ENCODE data around the gene SPACDR. TPM values are rescaled to one million over a fixed set of nuclear protein-coding genes. Genes with fewer than 3 reads are reported as not detected.
"Not testable (repeated sequence)": the region's sequence is repeated elsewhere in the genome, so short reads cannot be mapped to it uniquely, and the experiment has no call there.

Gene SPACDR
- total RNA-seq, 2 experiments from 2014 or later = 4.0 to 4.3 TPM

DNA sequence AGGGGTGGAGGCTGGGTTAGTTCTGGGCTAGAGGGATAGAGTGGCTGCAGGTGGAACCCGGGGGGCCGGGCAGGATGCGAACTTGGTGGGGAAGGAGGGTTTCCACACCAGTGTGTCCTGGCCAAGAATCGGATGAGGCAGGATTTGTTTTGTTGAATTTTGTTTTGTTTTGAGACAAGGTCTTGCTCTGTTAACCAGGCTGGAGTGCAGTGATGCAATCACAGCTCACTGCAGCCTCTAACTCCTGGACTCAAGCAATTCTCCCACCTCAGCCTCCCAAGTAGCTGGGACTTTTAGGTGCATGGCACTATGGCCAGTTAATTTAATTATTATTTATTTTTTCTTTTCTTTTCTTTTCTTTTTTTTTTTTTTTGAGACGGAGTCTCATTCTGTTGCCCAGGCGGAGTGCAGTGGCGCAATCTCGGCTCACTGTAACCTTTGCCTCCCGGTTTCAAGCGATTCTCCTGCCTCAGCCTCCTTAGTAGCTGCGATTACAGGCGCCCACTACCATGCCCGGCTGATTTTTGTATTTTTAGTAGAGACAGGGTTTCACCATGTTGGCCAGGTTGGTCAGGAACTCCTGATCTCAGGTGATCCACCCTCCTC, 14.8 kb downstream of the SPACDR start:
- no peaks in the 10 kb centered on the region for H3K27me3 Mint-ChIP-seq
- POLR2A ChIA-PET = interaction anchor here (1.2 to 2.2 kb wide), 3 partner anchors 13 to 21 kb away, joined by 4 to 9 read pairs (median 7); partner anchors contain the start of genes PPP1R35 and ZCWPW1

DNA sequence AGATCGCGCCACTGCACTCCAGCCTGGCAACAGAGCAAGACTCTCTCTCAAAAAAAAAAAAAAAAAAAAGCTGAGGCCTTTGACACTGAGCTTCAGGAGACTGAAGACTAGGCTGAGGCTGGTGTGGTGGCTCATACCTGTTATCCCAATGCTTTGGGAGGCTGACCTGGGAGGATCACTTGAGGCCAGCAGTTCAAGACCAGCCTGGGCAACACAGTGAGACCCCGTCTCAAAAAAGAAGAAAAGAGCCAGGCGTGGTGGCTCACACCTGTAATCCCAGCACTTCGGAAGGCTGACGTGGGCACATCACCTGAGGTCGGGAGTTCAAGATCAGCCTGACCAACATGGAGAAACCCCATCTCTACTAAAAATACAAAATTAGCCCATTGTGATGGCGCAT, 16.7 kb downstream of the SPACDR start:
- not testable (repeated sequence) for H3K9me3 Mint-ChIP-seq; H3K36me3 Mint-ChIP-seq (ENCODE audit: low read depth)
- H3K4me1 Mint-ChIP-seq = peaks cover 35% of the 10 kb centered on the region

More for the DNA sequence above, 14.8 kb downstream of the SPACDR start:
- H3K36me3 Mint-ChIP-seq (ENCODE audit: low read depth) = no peaks in the 10 kb centered on the region
- H3K4me3 Mint-ChIP-seq = no peak overlapping the region
- no peak for DNase-seq
- H3K4me1 Mint-ChIP-seq = peaks cover 25% of the 10 kb centered on the region
- no peak overlapping the region for H3K27ac Mint-ChIP-seq
- CTCF ChIA-PET = interaction anchor here (0.7 to 2.0 kb wide), 6 partner anchors 10 to 1572 kb away, joined by 3 to 13 read pairs (median 6); partner anchors contain the start of gene TSC22D4
- H3K9me3 Mint-ChIP-seq = no peaks in the 10 kb centered on the region

DNA sequence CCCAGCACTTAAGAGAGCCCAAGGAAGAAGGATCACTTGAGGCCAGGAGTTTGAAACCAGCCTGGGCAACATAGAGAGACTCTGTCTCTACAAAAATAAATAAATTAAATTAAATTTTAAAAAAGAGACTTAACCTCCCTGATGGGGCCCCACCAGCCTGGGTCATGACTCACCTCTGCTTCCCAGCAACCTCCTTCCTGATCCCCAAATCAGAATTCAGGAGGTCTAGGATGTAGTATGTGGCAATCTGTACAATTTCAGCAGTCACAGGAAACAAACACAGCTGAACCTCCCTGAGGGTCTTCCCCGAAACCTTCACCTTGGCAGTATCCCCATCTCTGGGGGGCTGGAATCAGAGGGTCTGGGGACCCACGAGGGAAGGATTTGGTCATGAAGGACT, 18.0 kb downstream of the SPACDR start:
- ChIA-PET POLR2A (interaction anchor here (4.7 kb wide), 1 partner anchor 17 kb away, joined by 43 read pairs; the partner anchor contains the start of genes MEPCE and ZCWPW1), CTCF (interaction anchor here (0.7 to 1.9 kb wide), 3 partner anchors 9 to 260 kb away, joined by 3 to 7 read pairs (median 3); partner anchors contain the start of gene POP7)
- Mint-ChIP-seq H3K4me3 (no peak overlapping the region), H3K27ac (no peak overlapping the region), H3K9me3 (no peaks in the 10 kb centered on the region), H3K4me1 (peaks cover 35% of the 10 kb centered on the region), H3K27me3 (no peaks in the 10 kb centered on the region), H3K36me3 (ENCODE audit: low read depth) (no peaks in the 10 kb centered on the region)
- no peak for DNase-seq

More for the DNA sequence above, 16.7 kb downstream of the SPACDR start:
- H3K4me3 Mint-ChIP-seq, H3K27ac Mint-ChIP-seq, DNase-seq, H3K27me3 Mint-ChIP-seq: not testable (repeated sequence)
- ChIA-PET CTCF (interaction anchor here (0.7 to 1.5 kb wide), 2 partner anchors 8 to 35 kb away, joined by 3 read pairs; no protein-coding TSS in a partner anchor), POLR2A (interaction anchor here (1.9 kb wide), 1 partner anchor 13 kb away, joined by 5 read pairs; no protein-coding TSS in a partner anchor)

DNA sequence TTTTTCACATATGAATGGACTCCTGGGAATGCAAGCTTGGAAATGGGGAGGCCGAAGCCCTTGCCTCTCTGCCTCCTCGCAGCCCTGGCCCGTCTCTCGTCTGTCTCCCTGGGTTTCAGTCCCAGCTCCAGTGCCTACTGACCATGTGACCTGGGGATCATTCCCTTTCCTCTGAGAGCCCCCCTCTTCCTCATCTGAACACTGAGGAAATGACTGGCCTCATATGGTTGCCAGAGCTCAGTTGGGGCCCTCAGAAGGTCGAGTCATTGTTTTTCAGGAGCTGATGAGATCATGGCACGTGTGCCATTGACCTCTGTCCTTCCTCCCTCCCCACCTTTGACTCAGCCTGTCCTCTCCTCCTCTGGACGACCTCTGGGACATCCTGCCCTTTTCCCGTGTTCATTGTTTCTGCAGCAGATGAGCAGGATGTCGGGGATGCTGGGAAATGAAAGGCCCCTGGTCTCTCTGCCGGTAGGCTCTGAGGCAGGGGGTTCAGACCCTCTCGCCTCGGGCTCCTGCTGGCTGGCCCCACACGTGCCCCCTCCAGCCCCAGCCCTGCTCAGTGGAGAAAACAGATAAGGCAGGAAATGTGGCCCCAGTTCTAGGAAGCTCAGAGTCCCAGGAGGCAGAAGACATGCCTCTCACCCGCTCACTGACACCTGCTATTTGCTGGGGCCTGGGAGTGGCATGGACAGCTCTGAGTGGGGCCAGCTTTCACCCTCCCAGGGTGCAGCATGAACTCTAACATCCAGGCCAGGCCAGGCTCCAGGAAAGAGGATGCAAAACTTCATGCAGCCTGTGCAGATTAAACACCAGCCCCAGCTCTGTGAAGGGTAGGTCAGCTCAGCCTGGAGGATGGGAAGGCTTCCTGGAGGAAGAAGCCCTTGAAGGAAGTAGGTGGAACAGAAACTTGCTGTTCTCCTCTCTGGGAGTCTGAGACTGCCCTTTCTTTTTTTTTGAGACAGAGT, 19.5 kb downstream of the SPACDR start:
- no peak for DNase-seq
- Mint-ChIP-seq H3K4me1 (peaks cover 29% of the 10 kb centered on the region), H3K27me3 (no peaks in the 10 kb centered on the region)

DNA sequence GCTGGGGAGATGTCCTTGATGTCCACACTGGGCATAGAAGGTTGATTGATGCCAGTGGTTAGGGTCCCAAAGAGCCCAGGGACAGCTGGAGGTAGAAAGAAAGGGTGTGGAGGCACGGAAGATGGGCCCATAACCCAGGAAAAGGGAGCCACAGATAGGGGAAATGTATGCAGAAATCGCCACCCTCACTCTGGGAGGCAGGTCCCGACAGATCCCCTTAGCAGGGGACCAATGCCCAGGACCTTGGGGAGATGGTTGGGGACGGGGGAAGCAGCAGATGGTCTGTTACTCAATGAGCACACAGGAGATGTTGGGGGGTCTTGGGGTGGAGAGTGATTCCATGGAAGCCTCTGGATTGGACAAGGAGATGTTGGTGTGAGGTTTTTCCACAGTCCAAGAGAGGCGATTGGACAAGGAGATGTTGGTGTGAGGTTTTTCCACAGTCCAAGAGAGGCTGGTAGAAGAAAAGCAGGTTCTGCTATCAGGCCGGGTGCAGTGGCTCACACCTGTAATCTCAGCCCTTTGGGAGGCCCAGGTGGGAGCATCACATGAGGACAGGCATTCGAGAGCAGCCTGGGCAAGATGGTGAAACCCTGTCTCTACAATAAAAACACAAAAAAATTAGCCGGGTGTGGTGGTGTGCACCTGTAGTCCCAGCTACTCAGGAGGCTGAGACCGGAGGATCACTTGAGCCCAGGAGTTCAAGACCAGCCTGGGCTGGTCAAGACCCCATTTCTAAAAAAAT, 20.8 kb downstream of the SPACDR start:
- H3K9me3 Mint-ChIP-seq = no peaks in the 10 kb centered on the region
- DNase-seq = no peak
- peak overlapping the region; percentile 33 for H3K27ac Mint-ChIP-seq
- H3K36me3 Mint-ChIP-seq (ENCODE audit: low read depth) = no peaks in the 10 kb centered on the region
- ChIA-PET POLR2A (interaction anchor here (1.2 to 4.7 kb wide), 2 partner anchors 12 to 14 kb away, joined by 3 to 43 read pairs; partner anchors contain the start of genes MEPCE and ZCWPW1), CTCF (no interaction called here)
- no peaks in the 10 kb centered on the region for H3K27me3 Mint-ChIP-seq
- H3K4me1 Mint-ChIP-seq = peaks cover 29% of the 10 kb centered on the region
- no peak overlapping the region for H3K4me3 Mint-ChIP-seq

More for the DNA sequence above, 19.5 kb downstream of the SPACDR start:
- Mint-ChIP-seq H3K27ac (peak overlapping the region; percentile 73), H3K4me3 (no peak overlapping the region), H3K9me3 (no peaks in the 10 kb centered on the region), H3K36me3 (ENCODE audit: low read depth) (no peaks in the 10 kb centered on the region)
- CTCF ChIA-PET = interaction anchor here (0.6 to 1.9 kb wide), 8 partner anchors 8 to 318 kb away, joined by 3 to 7 read pairs (median 4); partner anchors contain the start of genes MBLAC1 and PPP1R35
- POLR2A ChIA-PET = interaction anchor here (0.8 to 4.7 kb wide), 4 partner anchors 9 to 287 kb away, joined by 3 to 43 read pairs (median 14); partner anchors contain the start of genes MEPCE, PPP1R35 and ZCWPW1

DNA sequence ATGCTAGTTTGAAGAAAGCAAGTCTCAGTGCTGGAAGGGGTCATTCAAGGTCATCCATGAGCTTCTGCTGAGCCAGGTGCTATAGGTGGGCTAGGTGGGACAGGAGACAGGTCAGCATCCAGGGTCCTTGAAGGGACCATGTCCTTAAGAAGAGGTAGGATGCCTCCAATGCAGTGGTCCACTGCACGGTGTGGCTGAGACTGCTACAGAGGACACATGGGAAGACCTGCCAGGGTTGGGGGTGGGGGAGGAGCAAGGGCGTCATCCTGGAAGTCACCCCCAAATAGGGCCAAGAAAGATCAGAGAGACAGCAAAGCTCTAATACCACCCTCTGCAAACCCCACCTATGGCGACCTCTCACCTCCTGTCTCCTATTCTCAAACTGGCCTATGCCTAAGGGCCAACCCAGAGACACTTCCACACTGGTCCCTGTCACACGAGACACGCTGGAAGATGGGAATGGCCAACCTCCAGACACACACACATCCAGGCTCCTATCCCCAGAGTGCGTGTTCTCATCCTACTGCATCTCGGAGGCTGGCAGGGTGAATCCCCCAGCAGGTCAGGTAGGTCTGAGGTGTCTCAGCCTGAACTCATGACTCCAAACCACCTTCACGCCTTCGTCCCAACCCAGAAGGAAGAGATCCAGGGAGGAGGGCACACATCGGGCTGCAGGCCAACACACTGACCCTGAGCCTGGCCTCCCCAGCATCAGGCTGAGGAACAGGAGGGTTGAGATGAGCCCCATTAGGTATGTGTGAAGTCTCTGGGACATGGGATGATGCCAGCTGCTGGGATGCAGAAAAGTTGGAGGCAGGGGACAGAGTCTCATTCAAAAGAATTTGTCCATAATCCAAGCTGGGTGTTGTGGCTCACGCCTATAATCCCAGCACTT, 22.2 kb downstream of the SPACDR start:
- Mint-ChIP-seq H3K4me1 (peaks cover 30% of the 10 kb centered on the region), H3K36me3 (ENCODE audit: low read depth) (no peaks in the 10 kb centered on the region), H3K4me3 (no peak overlapping the region), H3K9me3 (no peaks in the 10 kb centered on the region), H3K27ac (no peak overlapping the region), H3K27me3 (no peaks in the 10 kb centered on the region)
- POLR2A ChIA-PET = interaction anchor here (0.7 kb wide), 1 partner anchor 213 kb away, joined by 3 read pairs; no protein-coding TSS in a partner anchor
- DNase-seq = no peak
- CTCF ChIA-PET = no interaction called here

DNA sequence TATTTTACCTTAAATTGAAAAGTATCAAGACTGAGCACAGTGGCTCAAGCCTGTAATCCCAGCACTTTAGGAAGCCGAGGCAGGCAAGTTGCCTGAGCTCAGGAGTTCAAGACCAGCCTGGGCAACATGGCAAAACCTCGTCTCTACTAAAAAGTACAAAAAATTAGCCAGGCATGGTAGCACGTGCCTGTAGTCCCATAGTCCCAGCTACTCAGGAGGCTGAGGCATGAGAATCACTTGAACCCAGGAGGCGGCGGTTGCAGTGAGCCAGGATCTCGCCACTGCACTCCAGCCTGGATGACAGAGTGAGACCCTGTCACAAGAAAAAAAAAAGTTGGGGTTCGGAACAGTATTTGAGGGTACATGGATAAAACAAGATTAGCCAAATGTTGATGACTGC, 24.8 kb downstream of the SPACDR start:
- ChIA-PET POLR2A (interaction anchor here (4.3 kb wide), 1 partner anchor 11 kb away, joined by 30 read pairs; the partner anchor contains the start of gene ZCWPW1), CTCF (interaction anchor here (2.1 kb wide), 1 partner anchor 11 kb away, joined by 6 read pairs; no protein-coding TSS in a partner anchor)
- not testable (repeated sequence) for H3K4me3 Mint-ChIP-seq, H3K27me3 Mint-ChIP-seq, H3K9me3 Mint-ChIP-seq, DNase-seq, H3K27ac Mint-ChIP-seq
- peaks cover 21% of the 10 kb centered on the region for H3K4me1 Mint-ChIP-seq
- peaks cover 20% of the 10 kb centered on the region for H3K36me3 Mint-ChIP-seq (ENCODE audit: low read depth)

DNA sequence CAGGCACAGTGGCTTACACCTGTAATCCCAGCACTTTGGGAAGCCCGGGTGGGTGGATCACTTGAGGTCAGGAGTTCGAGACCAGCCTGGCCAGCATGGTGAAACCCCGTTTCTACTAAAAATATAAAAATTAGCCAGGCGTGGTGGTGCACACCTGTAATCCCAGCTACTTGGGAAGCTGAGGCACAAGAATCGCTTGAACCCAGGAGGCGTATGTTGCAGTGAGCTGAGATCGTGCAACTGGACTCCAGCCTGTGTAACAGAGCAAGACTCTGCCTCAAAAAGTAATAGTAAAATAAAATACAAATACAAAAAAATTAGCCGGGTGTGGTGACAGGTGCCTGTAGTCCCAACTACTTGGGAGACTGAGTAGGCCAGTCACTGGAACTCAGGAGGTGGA, 25.3 kb downstream of the SPACDR start:
- H3K9me3 Mint-ChIP-seq, H3K4me3 Mint-ChIP-seq, H3K27me3 Mint-ChIP-seq, DNase-seq, H3K27ac Mint-ChIP-seq: not testable (repeated sequence)
- Mint-ChIP-seq H3K36me3 (ENCODE audit: low read depth) (peaks cover 25% of the 10 kb centered on the region), H3K4me1 (peaks cover 23% of the 10 kb centered on the region)
- POLR2A ChIA-PET = interaction anchor here (2.5 to 4.3 kb wide), 2 partner anchors 11 to 148 kb away, joined by 8 to 30 read pairs; partner anchors contain the start of genes FBXO24, LRCH4 and ZCWPW1
- CTCF ChIA-PET = interaction anchor here (1.4 to 2.1 kb wide), 2 partner anchors 11 to 12 kb away, joined by 6 to 7 read pairs; no protein-coding TSS in a partner anchor

DNA sequence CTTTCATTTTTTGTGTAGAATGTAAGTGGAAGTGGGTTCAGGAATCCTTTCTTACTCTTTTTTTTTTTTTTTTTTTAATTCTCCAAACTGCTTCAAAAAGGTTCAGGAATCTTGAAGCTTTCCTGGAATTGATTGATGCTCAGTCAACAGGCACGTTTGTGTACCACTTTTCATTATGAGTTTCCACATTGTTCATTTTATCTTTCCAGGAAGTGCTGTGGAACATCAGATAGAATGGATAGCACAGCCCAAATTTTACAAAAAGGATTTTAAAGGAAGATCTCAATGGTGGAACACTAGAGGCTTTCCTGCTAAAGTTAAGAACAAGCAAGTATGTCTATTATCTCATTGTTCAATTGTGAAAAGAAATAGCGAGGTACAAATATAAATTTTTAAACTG, 25.9 kb downstream of the SPACDR start:
- H3K4me3 Mint-ChIP-seq = no peak overlapping the region
- ChIA-PET CTCF (interaction anchor here (1.4 kb wide), 1 partner anchor 13 kb away, joined by 7 read pairs; no protein-coding TSS in a partner anchor), POLR2A (interaction anchor here (0.8 to 4.3 kb wide), 3 partner anchors 10 to 273 kb away, joined by 3 to 30 read pairs (median 8); partner anchors contain the start of genes FBXO24, LRCH4 and ZCWPW1)
- H3K27me3 Mint-ChIP-seq = no peaks in the 10 kb centered on the region
- peaks cover 31% of the 10 kb centered on the region for H3K36me3 Mint-ChIP-seq (ENCODE audit: low read depth)
- peaks cover 26% of the 10 kb centered on the region for H3K4me1 Mint-ChIP-seq
- peak overlapping the region; percentile 52 for H3K27ac Mint-ChIP-seq
- H3K9me3 Mint-ChIP-seq = no peaks in the 10 kb centered on the region
- DNase-seq = no peak

DNA sequence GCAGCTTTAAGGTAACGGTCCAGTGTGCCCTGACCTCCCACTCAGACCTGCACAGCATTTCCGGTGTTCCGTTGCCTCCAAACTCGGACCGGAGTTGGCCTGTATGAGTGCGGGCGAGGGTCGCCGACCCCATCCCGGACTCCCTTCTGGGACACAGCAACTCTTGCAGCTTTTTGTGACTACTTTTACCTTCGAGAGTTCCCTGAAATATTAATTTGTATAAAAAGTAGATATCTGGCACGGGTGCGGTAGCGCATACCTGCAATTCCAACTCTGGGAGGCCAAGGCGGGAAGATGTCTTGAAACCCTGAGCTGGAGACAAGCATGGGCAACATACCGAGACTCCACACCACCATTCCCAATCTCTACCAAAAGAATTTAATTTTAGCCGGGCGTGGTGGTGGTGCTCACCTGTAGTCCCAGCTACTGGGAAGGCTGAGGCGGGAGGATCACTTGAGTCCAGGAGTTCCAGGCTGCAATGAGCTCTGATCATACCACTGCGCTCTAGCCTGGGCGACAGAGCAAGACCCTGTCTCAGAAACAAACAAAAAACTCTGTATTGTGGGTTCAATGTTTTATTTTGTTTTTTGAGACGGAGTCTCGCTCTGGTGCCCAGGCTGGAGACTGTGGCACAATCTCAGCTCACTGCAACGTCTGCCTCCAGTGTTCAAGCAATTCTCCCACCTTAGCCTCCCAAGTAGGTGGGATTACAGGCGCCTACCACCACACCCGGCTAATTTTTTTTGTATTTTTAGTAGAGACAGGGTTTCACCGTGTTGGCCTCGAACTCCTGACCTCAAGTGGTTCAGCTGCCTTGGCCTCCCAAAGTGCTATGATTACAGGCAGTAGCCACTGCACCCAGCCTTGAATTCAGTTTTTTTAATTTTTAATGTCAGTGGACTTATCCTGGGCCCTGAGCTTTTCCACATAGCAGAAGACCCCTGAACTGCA, 26.6 kb downstream of the SPACDR start:
- ChIA-PET POLR2A (interaction anchor here (0.8 to 4.3 kb wide), 17 partner anchors 7 to 311 kb away, joined by 3 to 30 read pairs (median 4); partner anchors contain the start of genes FBXO24, LRCH4, MBLAC1 and MOSPD3), CTCF (interaction anchor here (0.6 to 1.7 kb wide), 11 partner anchors 8 to 521 kb away, joined by 3 to 10 read pairs (median 4); partner anchors contain the start of genes POP7 and ZCWPW1)
- peaks cover 29% of the 10 kb centered on the region for H3K4me1 Mint-ChIP-seq
- H3K4me3 Mint-ChIP-seq = peak overlapping the region; percentile 79
- H3K27me3 Mint-ChIP-seq = no peaks in the 10 kb centered on the region
- peak overlapping the region; percentile 97 for H3K27ac Mint-ChIP-seq
- DNase-seq = no peak
- H3K36me3 Mint-ChIP-seq (ENCODE audit: low read depth) = peaks cover 38% of the 10 kb centered on the region
- H3K9me3 Mint-ChIP-seq = no peaks in the 10 kb centered on the region
